Middle frontal gyrus (tissue), 1 donor: Measurements from ENCODE around the gene IP6K3.

ENCODE experiments used
- DNase-seq: peaks from one replicate; pipeline ENCODE4 v3.0.0-alpha.2; 2015; ENCODE audit warnings: low spot score; ENCODE audit errors: extremely low spot score

IP6K3 gene

GRCh38 chr6:33778444-33779121, 31.9 kb upstream of the IP6K3 start:
- no peak for DNase-seq

- DNase-seq, result no peak
Observed at GRCh38 chr6:33777398-33778388, 31.0 kb upstream of the IP6K3 start.

GRCh38 chr6:33776764-33777163, 30.1 kb upstream of the IP6K3 start:
- DNase-seq, result no peak

GRCh38 chr6:33776186-33776585, 29.5 kb upstream of the IP6K3 start:
- DNase-seq, result no peak

- no peak for DNase-seq
Observed at GRCh38 chr6:33774774-33775173, 28.1 kb upstream of the IP6K3 start.

- no peak for DNase-seq
Observed at GRCh38 chr6:33772902-33773472, 26.3 kb upstream of the IP6K3 start.

- DNase-seq, result no peak
Observed at GRCh38 chr6:33772082-33772830, 25.6 kb upstream of the IP6K3 start.

GRCh38 chr6:33771146-33772081, 24.7 kb upstream of the IP6K3 start:
- DNase-seq, result peak; percentile 31

GRCh38 chr6:33770833-33771145, 24.1 kb upstream of the IP6K3 start:
- DNase-seq, result no peak

GRCh38 chr6:33770124-33770832, 23.6 kb upstream of the IP6K3 start:
- no peak for DNase-seq

GRCh38 chr6:33769248-33769821, 22.6 kb upstream of the IP6K3 start:
- DNase-seq, result no peak

GRCh38 chr6:33768644-33769120, 22.0 kb upstream of the IP6K3 start:
- DNase-seq, result peak; percentile 69

GRCh38 chr6:33766921-33767907, 20.5 kb upstream of the IP6K3 start:
- no peak for DNase-seq

GRCh38 chr6:33765368-33765767, 18.7 kb upstream of the IP6K3 start:
- no peak for DNase-seq

- no peak for DNase-seq
Observed at GRCh38 chr6:33764036-33764435, 17.3 kb upstream of the IP6K3 start.

GRCh38 chr6:33763483-33763882, 16.8 kb upstream of the IP6K3 start:
- DNase-seq, result no peak

GRCh38 chr6:33762713-33763112, 16.0 kb upstream of the IP6K3 start:
- DNase-seq, result no peak
